Measurements from ENCODE around the gene LYSMD2. TPM values are rescaled to one million over a fixed set of nuclear protein-coding genes. Genes with fewer than 3 reads are reported as not detected.

Gene LYSMD2
- total RNA-seq, 4 donors from 2014 or later, result 10.0 to 14.1 (median 12.9) TPM

Other genes starting within 250 kb of the LYSMD2 start
- gene DMXL2, start 114.9 kb downstream of the LYSMD2 start, total RNA-seq, result 10 to 100 TPM; 18.8 to 26.6 (median 19.3) TPM
- 1 to 10 TPM in 1 of 4 donors, under 1 TPM in 3; 0.23 to 1.2 (median 0.43) TPM for gene SCG3, start 56.2 kb downstream of the LYSMD2 start, total RNA-seq
- 10 to 100 TPM; 14.6 to 24.9 (median 19.5) TPM for gene TMOD2, start 13.9 kb upstream of the LYSMD2 start, total RNA-seq
- 10 to 100 TPM; 16.2 to 27.9 (median 24.7) TPM for gene TMOD3, start 92.0 kb upstream of the LYSMD2 start, total RNA-seq
- 10 to 100 TPM in 2 of 4 donors, 1 to 10 TPM in 2; 7.9 to 14.1 (median 10.5) TPM for gene LEO1, start 234.1 kb upstream of the LYSMD2 start, total RNA-seq